PFSK-1 (cell line): ENCODE measurements around the gene TCF4.

ENCODE experiments used
- FOXP2 ChIP-seq: optimal IDR thresholded peaks from 2 replicates; pipeline ENCODE3; 2011; ENCODE audit warnings: borderline replicate concordance, control low read depth, inconsistent platforms; ENCODE audit not compliant: insufficient read depth; ENCODE audit errors: extremely low read length, extremely low read depth
- POLR2AphosphoS5 ChIP-seq: IDR thresholded peaks from 2 replicates; pipeline ENCODE4 v1.6.1; 2012; ENCODE audit warnings: low read depth, mild to moderate bottlenecking, control low read depth, low read length, moderate library complexity
- SIN3A ChIP-seq: IDR thresholded peaks from 2 replicates; pipeline ENCODE4 v1.6.1; 2012; ENCODE audit warnings: mild to moderate bottlenecking, low read length, moderate library complexity, borderline replicate concordance; ENCODE audit not compliant: insufficient read depth
- TAF1 ChIP-seq: IDR thresholded peaks from 2 replicates; pipeline ENCODE4 v1.6.1; 2012; ENCODE audit warnings: low read length, control low read depth, borderline replicate concordance; ENCODE audit not compliant: insufficient read depth
- TF ChIP-seq, protein P1 (sequence below), 2 experiments: IDR thresholded peaks; 2 replicates each; pipeline versions ENCODE4 v1.6.1 to v1.8.0; 2011 to 2012; ENCODE audit warnings: low read depth in 2 of 2, low read length in 2 of 2, control low read depth in 1 of 2, inconsistent platforms in 1 of 2, mild to moderate bottlenecking in 1 of 2, moderate library complexity in 1 of 2; ENCODE audit not compliant: insufficient read depth in 1 of 2

The TCF4 gene

DNA sequence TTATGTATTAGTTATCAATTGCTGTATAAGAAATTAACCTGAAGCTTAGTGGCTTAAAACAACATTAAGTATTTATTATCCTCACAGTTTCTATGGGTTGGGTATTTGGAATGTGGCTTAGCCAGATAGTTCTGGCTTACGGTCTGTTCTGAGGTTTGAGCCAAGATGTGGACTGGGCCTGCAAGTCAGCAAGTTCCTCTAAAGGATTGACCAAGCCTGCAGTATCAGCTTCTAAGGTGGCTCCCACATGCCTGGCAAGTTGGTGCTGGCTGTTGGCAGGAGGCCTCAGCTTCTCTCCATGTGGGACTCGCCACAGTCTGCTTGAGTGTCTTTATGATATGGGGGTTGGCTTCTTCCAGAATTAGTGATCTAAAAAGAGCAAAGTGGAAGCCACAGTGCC is 45.0 kb upstream of the TCF4 start:
- TF ChIP-seq, protein P1, sequence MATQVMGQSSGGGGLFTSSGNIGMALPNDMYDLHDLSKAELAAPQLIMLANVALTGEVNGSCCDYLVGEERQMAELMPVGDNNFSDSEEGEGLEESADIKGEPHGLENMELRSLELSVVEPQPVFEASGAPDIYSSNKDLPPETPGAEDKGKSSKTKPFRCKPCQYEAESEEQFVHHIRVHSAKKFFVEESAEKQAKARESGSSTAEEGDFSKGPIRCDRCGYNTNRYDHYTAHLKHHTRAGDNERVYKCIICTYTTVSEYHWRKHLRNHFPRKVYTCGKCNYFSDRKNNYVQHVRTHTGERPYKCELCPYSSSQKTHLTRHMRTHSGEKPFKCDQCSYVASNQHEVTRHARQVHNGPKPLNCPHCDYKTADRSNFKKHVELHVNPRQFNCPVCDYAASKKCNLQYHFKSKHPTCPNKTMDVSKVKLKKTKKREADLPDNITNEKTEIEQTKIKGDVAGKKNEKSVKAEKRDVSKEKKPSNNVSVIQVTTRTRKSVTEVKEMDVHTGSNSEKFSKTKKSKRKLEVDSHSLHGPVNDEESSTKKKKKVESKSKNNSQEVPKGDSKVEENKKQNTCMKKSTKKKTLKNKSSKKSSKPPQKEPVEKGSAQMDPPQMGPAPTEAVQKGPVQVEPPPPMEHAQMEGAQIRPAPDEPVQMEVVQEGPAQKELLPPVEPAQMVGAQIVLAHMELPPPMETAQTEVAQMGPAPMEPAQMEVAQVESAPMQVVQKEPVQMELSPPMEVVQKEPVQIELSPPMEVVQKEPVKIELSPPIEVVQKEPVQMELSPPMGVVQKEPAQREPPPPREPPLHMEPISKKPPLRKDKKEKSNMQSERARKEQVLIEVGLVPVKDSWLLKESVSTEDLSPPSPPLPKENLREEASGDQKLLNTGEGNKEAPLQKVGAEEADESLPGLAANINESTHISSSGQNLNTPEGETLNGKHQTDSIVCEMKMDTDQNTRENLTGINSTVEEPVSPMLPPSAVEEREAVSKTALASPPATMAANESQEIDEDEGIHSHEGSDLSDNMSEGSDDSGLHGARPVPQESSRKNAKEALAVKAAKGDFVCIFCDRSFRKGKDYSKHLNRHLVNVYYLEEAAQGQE (IDR thresholded peaks at IDR 0.05; ENCODE audit: insufficient read depth in 1 of 2, low read depth in 2 of 2, low read length in 2 of 2): no peak
- TF ChIP-seq FOXP2 (no peak), POLR2AphosphoS5 (no peak), SIN3A (no peak), TAF1 (no peak)

DNA sequence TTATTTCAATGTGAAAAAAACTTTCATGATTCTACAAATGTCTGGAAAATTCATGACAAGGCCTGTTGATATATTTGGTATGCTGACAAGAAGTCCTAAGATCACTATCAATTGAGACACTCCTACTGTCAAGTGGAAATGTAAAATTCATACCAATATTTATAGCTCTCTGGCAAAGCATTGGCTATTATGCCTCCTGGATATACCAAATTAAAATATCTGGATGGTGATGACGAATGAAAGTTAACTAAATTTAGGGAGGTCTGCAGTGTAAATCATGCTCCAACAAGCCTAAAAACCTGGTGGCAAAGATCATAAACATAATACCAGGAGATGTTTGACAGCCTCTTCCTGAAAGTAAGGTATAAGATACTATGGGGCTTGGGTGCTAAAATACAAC is 41.1 kb upstream of the TCF4 start:
- TF ChIP-seq, protein P1 (IDR thresholded peaks at IDR 0.05; ENCODE audit: insufficient read depth in 1 of 2, low read depth in 2 of 2, low read length in 2 of 2): no peak
- no peak for TF ChIP-seq SIN3A

GRCh38 chr18:55627007-55627406 is 39.0 kb upstream of the TCF4 start:
- TF ChIP-seq TAF1 (no peak), FOXP2 (no peak), POLR2AphosphoS5 (no peak), SIN3A (no peak)
- TF ChIP-seq, protein P1 (IDR thresholded peaks at IDR 0.05; ENCODE audit: insufficient read depth in 1 of 2, low read depth in 2 of 2, low read length in 2 of 2): no peak

DNA sequence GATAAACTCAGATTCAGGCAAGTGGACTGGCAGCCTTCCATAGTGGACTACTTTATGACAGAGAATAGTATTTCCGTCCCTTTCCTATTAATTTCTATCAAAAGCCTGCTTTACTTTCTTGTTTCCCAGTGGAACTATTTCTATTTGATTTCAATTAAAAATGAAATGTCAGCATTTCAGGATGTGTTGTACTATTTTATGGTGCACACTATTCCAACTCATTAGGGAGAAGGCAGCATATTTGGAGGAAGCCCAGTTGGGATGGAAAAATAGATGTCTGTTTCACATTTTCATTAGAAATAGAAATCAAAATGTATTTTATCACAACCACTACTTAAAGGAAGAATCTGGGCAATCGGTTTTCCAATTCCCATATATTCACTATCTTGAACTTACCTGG is 37.9 kb upstream of the TCF4 start:
- TF ChIP-seq FOXP2: no peak

DNA sequence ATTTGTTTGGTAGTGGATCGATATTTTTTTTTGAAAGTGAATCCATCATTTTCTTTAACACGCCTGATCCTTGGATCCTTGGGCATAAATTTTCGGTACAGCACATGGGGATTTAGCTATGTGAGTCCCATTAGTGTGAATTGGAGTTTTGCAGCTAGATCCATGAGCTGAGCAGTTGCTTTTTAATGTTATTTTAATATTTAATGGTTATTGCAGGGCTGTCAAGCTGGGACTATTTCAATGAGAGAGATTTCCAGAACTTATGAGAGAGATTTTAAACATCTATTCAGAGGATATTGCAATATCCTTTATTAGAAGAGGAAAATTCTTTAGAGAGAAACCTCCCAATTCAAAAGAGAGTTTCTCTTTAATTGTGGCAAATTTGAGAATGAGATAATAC is 35.6 kb upstream of the TCF4 start:
- TF ChIP-seq SIN3A (no peak), FOXP2 (no peak)

- TF ChIP-seq TAF1 (no peak), FOXP2 (no peak), POLR2AphosphoS5 (no peak)
Measured at GRCh38 chr18:55610506-55610905, 22.5 kb upstream of the TCF4 start.

GRCh38 chr18:55609160-55609825 is 21.3 kb upstream of the TCF4 start:
- TF ChIP-seq POLR2AphosphoS5 (no peak), SIN3A (no peak), FOXP2 (no peak), TAF1 (no peak)
- TF ChIP-seq, protein P1 (IDR thresholded peaks at IDR 0.05; ENCODE audit: insufficient read depth in 1 of 2, low read depth in 2 of 2, low read length in 2 of 2): no peak
